ENCODE measurements around the gene KCNK15. TPM values are rescaled to one million over a fixed set of nuclear protein-coding genes. Genes with fewer than 3 reads are reported as not detected.
A peak's percentile ranks its signal among the peaks of the same experiment; 100 is the strongest.

The KCNK15 gene
- polyA plus RNA-seq, 1 donor, result 0.21 TPM

GRCh38 chr20:44735816-44736169 lies 9.9 kb upstream of the KCNK15 start:
- Histone ChIP-seq H3K4me1 (ENCODE audit: control insufficient read depth, insufficient read depth, low read length) (peaks cover 4% of the 10 kb centered on the region), H3K27ac (ENCODE audit: low read length) (peak overlapping the region; percentile 27), H3K36me3 (ENCODE audit: control insufficient read depth, insufficient read depth, low read length) (no peaks in the 10 kb centered on the region), H3K9me3 (ENCODE audit: control insufficient read depth, low read depth, low read length) (no peaks in the 10 kb centered on the region), H3K27me3 (ENCODE audit: control insufficient read depth, insufficient read depth, low read length) (no peaks in the 10 kb centered on the region), H3K4me3 (ENCODE audit: low read length) (no peak overlapping the region)
- no CpG with 5 or more reads among the region's 4 CpGs for WGBS (ENCODE audit: insufficient coverage, low lambda C conversion rate)
- no peak for DNase-seq

DNA sequence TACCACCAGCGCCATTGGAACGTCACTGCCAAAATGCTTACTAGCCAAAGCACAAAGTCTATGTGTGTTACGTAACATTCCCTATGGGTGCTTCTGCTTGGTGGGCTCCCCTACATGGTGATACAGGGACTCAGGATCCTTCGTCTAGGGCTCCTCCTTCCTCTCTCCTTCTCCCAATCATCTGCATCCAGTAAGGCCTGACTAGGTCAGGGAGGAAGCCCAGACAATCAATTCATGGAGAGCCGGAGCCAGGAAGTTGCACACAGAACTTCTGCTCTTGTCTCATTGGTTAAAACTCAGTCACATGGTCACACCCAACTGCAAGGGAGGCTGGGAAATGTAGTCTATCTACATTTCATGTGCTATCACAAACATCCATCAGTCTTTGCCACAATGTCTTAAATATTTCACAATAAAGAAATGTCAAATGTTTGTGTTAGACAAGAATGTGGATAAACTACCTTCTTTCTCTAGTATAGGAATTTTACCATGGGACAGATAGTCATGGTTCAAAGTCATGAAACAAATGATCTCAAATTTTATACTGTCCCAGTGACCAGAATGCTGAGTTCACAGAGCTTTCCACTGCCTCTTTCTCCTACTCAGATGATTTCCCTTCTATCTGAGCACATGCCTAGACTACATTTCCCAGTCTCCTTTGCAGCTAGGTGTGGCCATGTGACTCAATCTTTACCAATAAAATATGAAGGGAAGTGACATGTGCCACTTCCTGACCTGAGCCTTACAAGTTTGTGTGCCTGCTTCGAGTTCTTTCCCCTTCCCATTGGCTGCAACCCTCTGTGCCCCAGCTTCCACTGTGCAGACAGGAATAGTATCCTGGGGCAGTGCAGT lies 9.3 kb upstream of the KCNK15 start:
- Histone ChIP-seq H3K4me3 (ENCODE audit: low read length) (no peak overlapping the region), H3K4me1 (ENCODE audit: control insufficient read depth, insufficient read depth, low read length) (peaks cover 4% of the 10 kb centered on the region), H3K9me3 (ENCODE audit: control insufficient read depth, low read depth, low read length) (no peaks in the 10 kb centered on the region), H3K27me3 (ENCODE audit: control insufficient read depth, insufficient read depth, low read length) (peaks cover 2% of the 10 kb centered on the region), H3K36me3 (ENCODE audit: control insufficient read depth, insufficient read depth, low read length) (no peaks in the 10 kb centered on the region), H3K27ac (ENCODE audit: low read length) (peak overlapping the region; percentile 27)
- peak; percentile 85 to 94 for DNase-seq
- no CpG with 5 or more reads among the region's 6 CpGs for WGBS (ENCODE audit: insufficient coverage, low lambda C conversion rate)

DNA sequence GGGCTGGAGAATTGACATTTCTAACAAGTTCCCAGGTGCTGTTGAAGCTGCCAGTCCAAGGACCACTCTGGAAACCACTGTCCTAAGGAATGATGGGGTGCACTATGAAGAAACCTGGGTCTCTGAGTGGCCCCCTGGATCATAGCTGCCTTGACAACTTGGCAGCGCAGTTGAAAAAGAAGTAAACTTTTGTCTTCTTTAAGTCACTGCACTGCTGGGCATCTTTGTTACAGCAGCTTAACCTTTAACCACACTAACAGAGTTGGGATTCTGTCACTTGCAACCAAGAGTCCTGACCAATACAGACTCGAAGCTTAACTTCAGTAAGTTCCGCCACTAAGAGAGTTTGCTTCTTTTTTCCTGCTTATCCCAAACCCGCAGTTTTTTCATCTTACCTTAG lies 8.5 kb upstream of the KCNK15 start:
- no peak for DNase-seq
- H3K27ac ChIP-seq (ENCODE audit: low read length), result no peak overlapping the region
- peaks cover 5% of the 10 kb centered on the region for H3K27me3 ChIP-seq (ENCODE audit: control insufficient read depth, insufficient read depth, low read length)
- 100% methylated on average over 2 of the region's 4 CpGs for WGBS (ENCODE audit: insufficient coverage, low lambda C conversion rate)
- no peaks in the 10 kb centered on the region for H3K9me3 ChIP-seq (ENCODE audit: control insufficient read depth, low read depth, low read length)
- H3K36me3 ChIP-seq (ENCODE audit: control insufficient read depth, insufficient read depth, low read length), result no peaks in the 10 kb centered on the region
- H3K4me3 ChIP-seq (ENCODE audit: low read length), result no peak overlapping the region
- H3K4me1 ChIP-seq (ENCODE audit: control insufficient read depth, insufficient read depth, low read length), result peaks cover 4% of the 10 kb centered on the region

GRCh38 chr20:44738813-44739477 lies 6.7 kb upstream of the KCNK15 start:
- WGBS (ENCODE audit: insufficient coverage, low lambda C conversion rate), result 100% methylated on average over 1 of the region's 7 CpGs
- peak; percentile 70 to 75 for DNase-seq
- Histone ChIP-seq H3K4me3 (ENCODE audit: low read length) (no peak overlapping the region), H3K4me1 (ENCODE audit: control insufficient read depth, insufficient read depth, low read length) (peaks cover 4% of the 10 kb centered on the region), H3K27me3 (ENCODE audit: control insufficient read depth, insufficient read depth, low read length) (peaks cover 11% of the 10 kb centered on the region), H3K36me3 (ENCODE audit: control insufficient read depth, insufficient read depth, low read length) (no peaks in the 10 kb centered on the region), H3K27ac (ENCODE audit: low read length) (no peak overlapping the region), H3K9me3 (ENCODE audit: control insufficient read depth, low read depth, low read length) (no peaks in the 10 kb centered on the region)

- Histone ChIP-seq H3K9me3 (ENCODE audit: control insufficient read depth, low read depth, low read length) (no peaks in the 10 kb centered on the region), H3K36me3 (ENCODE audit: control insufficient read depth, insufficient read depth, low read length) (no peaks in the 10 kb centered on the region), H3K4me3 (ENCODE audit: low read length) (no peak overlapping the region), H3K4me1 (ENCODE audit: control insufficient read depth, insufficient read depth, low read length) (peaks cover 4% of the 10 kb centered on the region), H3K27me3 (ENCODE audit: control insufficient read depth, insufficient read depth, low read length) (peaks cover 20% of the 10 kb centered on the region), H3K27ac (ENCODE audit: low read length) (no peak overlapping the region)
- WGBS (ENCODE audit: insufficient coverage, low lambda C conversion rate), result no CpG with 5 or more reads among the region's 2 CpGs
- DNase-seq, result no peak
Measured at GRCh38 chr20:44739942-44740341, 5.7 kb upstream of the KCNK15 start.

DNA sequence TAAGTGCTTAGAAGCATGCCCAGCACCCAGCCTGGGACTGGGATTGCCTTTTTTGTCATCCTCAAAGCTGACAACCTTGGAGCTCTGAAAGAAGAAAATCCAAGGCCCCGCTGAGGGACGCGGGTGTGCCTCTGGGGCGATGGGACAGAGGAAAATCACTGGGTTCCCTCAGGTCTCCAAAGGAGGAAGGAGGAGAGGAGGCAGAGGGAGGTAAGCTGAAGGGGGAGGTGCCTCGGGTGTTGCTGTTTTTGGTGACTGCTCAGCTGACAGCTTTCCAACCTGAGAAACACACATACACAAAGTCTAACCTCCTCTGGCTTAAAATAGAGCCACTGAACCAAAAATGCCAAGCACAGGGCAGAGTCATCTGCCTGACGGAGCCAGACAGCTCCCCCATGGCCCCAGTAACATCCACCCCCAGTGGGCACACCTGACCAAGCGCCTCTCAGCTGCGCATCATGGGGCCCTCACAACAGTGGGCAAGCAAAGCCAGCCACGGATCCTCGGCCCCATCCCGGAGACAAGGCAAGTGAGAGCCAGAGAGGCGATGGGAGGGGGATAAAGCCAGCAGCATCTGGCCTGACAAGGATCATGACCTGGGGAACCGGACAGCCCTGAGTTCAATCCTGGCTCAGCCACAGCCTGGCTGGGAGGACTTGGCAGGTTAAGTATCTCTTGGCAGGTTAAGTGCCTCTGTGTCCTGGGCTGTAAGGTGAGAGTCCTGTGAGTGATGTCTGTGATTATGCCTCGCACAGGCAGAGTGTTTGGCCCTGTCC lies 3.2 kb upstream of the KCNK15 start:
- no peaks in the 10 kb centered on the region for H3K36me3 ChIP-seq (ENCODE audit: control insufficient read depth, insufficient read depth, low read length)
- H3K4me3 ChIP-seq (ENCODE audit: low read length), result no peak overlapping the region
- DNase-seq, result no peak
- H3K9me3 ChIP-seq (ENCODE audit: control insufficient read depth, low read depth, low read length), result no peaks in the 10 kb centered on the region
- H3K4me1 ChIP-seq (ENCODE audit: control insufficient read depth, insufficient read depth, low read length), result no peaks in the 10 kb centered on the region
- peaks cover 36% of the 10 kb centered on the region for H3K27me3 ChIP-seq (ENCODE audit: control insufficient read depth, insufficient read depth, low read length)
- no CpG with 5 or more reads among the region's 14 CpGs for WGBS (ENCODE audit: insufficient coverage, low lambda C conversion rate)
- H3K27ac ChIP-seq (ENCODE audit: low read length), result no peak overlapping the region

DNA sequence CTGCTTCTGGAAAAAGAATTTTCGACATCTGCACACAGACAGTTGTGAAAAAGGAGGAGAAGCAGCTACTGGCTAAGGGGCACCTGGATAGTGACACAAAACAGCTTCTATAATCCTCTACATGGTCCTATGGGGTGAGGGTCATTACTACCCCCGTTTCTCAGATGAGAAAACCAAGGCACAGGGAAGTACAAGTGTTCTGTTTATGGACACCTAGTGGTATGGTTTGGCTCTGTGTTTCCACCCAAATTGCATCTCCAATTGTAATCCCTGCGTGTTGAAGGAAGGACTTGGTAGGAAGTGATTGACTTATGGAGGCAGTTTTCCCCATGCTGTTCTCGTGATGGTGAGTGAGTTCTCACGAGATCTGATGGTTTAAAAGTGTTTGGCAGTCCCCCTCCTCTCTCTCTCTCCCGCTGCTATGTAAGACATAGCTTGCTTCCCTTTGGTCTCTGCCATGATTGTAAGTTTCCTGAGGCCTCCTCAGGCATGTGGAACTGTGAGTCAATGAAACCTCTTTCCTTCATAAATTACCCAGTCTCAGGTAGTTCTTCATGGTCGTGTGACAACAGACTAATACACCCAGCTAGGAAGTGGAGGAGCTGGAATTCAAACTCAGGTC lies 2.5 kb upstream of the KCNK15 start:
- Histone ChIP-seq H3K36me3 (ENCODE audit: control insufficient read depth, insufficient read depth, low read length) (no peaks in the 10 kb centered on the region), H3K27me3 (ENCODE audit: control insufficient read depth, insufficient read depth, low read length) (peaks cover 36% of the 10 kb centered on the region), H3K27ac (ENCODE audit: low read length) (no peak overlapping the region), H3K9me3 (ENCODE audit: control insufficient read depth, low read depth, low read length) (no peaks in the 10 kb centered on the region), H3K4me1 (ENCODE audit: control insufficient read depth, insufficient read depth, low read length) (no peaks in the 10 kb centered on the region), H3K4me3 (ENCODE audit: low read length) (no peak overlapping the region)
- DNase-seq, result no peak
- no CpG with 5 or more reads among the region's 7 CpGs for whole genome bisulfite sequencing (ENCODE audit: insufficient coverage, low lambda C conversion rate)

DNA sequence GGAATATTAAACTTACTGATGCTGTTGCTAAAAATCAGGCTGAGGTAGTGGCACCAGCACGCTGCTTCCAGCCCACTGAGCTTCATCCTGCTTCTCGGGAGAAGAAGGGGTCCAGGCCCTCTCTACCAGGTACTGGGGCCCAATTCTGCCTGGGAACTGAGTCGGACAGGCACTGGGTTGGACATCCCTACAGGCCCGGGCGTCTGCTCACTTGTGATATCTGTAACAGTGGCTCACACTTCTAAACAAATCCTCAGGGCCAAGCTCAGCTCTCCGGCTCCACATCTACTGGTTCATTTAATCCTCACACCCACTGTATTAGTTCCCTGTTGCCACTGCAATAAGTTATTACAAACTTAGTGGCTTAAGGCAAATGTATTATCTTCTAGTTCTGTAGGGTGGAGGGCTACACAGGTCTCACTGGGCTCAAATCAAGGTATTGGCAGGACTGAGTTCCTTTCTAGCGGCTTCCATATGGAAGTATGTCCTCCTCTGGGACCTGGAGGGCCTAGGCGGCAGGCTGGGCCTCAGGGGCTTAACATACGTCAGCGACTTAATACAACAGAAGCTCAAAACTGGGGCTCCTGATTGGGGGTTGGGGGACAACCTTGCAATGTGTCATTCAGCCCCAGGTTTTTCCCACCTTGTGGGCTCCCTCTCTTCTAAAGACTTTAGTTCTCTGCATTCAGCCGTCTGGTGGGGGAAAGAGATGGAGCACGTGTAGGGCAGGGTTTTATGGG lies 1.6 kb upstream of the KCNK15 start:
- no CpG with 5 or more reads among the region's 12 CpGs for WGBS (ENCODE audit: insufficient coverage, low lambda C conversion rate)
- no peak overlapping the region for H3K27ac ChIP-seq (ENCODE audit: low read length)
- H3K4me1 ChIP-seq (ENCODE audit: control insufficient read depth, insufficient read depth, low read length), result no peaks in the 10 kb centered on the region

DNA sequence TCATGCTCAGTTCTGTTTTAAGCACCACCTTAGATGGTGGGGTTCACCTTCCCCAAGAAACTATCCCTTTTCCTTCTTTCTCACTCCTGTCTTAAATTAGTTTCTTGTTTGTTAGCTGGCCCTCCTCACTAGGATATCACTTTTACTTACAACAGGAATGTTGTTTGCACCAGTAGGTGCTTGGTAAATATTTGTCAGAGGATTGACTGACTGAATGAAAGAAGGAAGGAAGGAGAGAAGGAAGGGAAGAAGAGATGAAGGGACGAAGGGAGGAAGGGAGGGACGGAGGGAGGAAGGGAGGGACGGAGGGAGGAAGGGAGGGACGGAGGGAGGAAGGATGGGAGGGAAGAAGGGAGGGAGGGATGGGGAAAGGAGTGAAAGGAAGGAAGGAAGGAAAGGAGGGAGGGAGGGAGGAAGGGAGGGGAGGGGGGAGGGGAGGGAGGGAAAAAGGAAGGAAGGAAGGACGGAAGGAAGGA lies 505 bp upstream of the KCNK15 start:
- DNase-seq, result no peak
- Histone ChIP-seq H3K27me3 (ENCODE audit: control insufficient read depth, insufficient read depth, low read length) (peaks cover 53% of the 10 kb centered on the region), H3K4me3 (ENCODE audit: low read length) (peak overlapping the region; percentile 21), H3K36me3 (ENCODE audit: control insufficient read depth, insufficient read depth, low read length) (no peaks in the 10 kb centered on the region), H3K9me3 (ENCODE audit: control insufficient read depth, low read depth, low read length) (peaks cover 3% of the 10 kb centered on the region), H3K27ac (ENCODE audit: low read length) (no peak overlapping the region), H3K4me1 (ENCODE audit: control insufficient read depth, insufficient read depth, low read length) (no peaks in the 10 kb centered on the region)
- 96% methylated on average over 3 of the region's 5 CpGs for WGBS (ENCODE audit: insufficient coverage, low lambda C conversion rate)

More for the DNA sequence above, 1.6 kb upstream of the KCNK15 start:
- H3K27me3 ChIP-seq (ENCODE audit: control insufficient read depth, insufficient read depth, low read length), result peaks cover 42% of the 10 kb centered on the region
- DNase-seq, result no peak
- H3K36me3 ChIP-seq (ENCODE audit: control insufficient read depth, insufficient read depth, low read length), result no peaks in the 10 kb centered on the region
- no peak overlapping the region for H3K4me3 ChIP-seq (ENCODE audit: low read length)
- no peaks in the 10 kb centered on the region for H3K9me3 ChIP-seq (ENCODE audit: control insufficient read depth, low read depth, low read length)
